ENCODE results near the gene KBTBD12. TPM values are rescaled to one million over a fixed set of nuclear protein-coding genes. Genes with fewer than 3 reads are reported as not detected.
"Not testable (repeated sequence)": the region's sequence is repeated elsewhere in the genome, so short reads cannot be mapped to it uniquely, and the experiment has no call there.

KBTBD12 gene
- total RNA-seq, 1 donor from 2014 or later = not detected

GRCh38 chr3:127889976-127890650 is 24.9 kb upstream of the KBTBD12 start:
- TF ChIP-seq CTCF (IDR thresholded peaks at IDR 0.05) (peak; percentile 10), EZH2 (IDR thresholded peaks at IDR 0.05) (no peak)
- Mint-ChIP-seq H3K9me3 (peaks cover 9% of the 10 kb centered on the region), H3K4me3 (no peak overlapping the region), H3K36me3 (no peaks in the 10 kb centered on the region), H3K27me3 (ENCODE audit: insufficient read depth, low read depth) (no peaks in the 10 kb centered on the region), H3K4me1 (peaks cover 18% of the 10 kb centered on the region), H3K27ac (no peak overlapping the region)
- Histone ChIP-seq H3K4me3 (no peak overlapping the region), H3K9me3 (ENCODE audit: low read depth) (no peaks in the 10 kb centered on the region), H3K27me3 (no peaks in the 10 kb centered on the region), H3K79me2 (ENCODE audit: low read depth) (no peaks in the 10 kb centered on the region), H3K4me1 (no peaks in the 10 kb centered on the region), H3K36me3 (no peaks in the 10 kb centered on the region), H3K9ac (no peak overlapping the region), H4K20me1 (ENCODE audit: low read depth) (no peaks in the 10 kb centered on the region), H3K4me2 (no peak overlapping the region), H3K27ac (no peak overlapping the region), H2AFZ (replicated peaks) (no peak overlapping the region), H3F3A (ENCODE audit: low read depth) (no peaks in the 10 kb centered on the region)
- no peak for DNase-seq (ENCODE audit: low spot score)

- peaks cover 18% of the 10 kb centered on the region for H3K4me1 Mint-ChIP-seq
- DNase-seq (ENCODE audit: low spot score) = peak; percentile 70
- H3K9me3 ChIP-seq (ENCODE audit: low read depth); H3K4me1 ChIP-seq; H3K27me3 ChIP-seq; H3K4me2 ChIP-seq; H3K27me3 Mint-ChIP-seq (ENCODE audit: insufficient read depth, low read depth); H3K27ac ChIP-seq; H3K36me3 Mint-ChIP-seq; H2AFZ ChIP-seq (replicated peaks); H3K4me3 Mint-ChIP-seq; H3K9ac ChIP-seq; H3K9me3 Mint-ChIP-seq; H3K36me3 ChIP-seq; H3F3A ChIP-seq (ENCODE audit: low read depth); H3K4me3 ChIP-seq; H3K27ac Mint-ChIP-seq; H4K20me1 ChIP-seq (ENCODE audit: low read depth); H3K79me2 ChIP-seq (ENCODE audit: low read depth): not testable (repeated sequence)
- TF ChIP-seq CTCF (IDR thresholded peaks at IDR 0.05) = peak; percentile 67
Observed at GRCh38 chr3:127890651-127891290, 24.3 kb upstream of the KBTBD12 start.

GRCh38 chr3:127894481-127894880 is 20.6 kb upstream of the KBTBD12 start:
- Histone ChIP-seq H3K36me3 (no peaks in the 10 kb centered on the region), H3K4me1 (no peaks in the 10 kb centered on the region), H3K9me3 (ENCODE audit: low read depth) (no peaks in the 10 kb centered on the region), H3K27ac (no peak overlapping the region), H4K20me1 (ENCODE audit: low read depth) (no peaks in the 10 kb centered on the region), H3K4me3 (no peak overlapping the region), H3F3A (ENCODE audit: low read depth) (no peaks in the 10 kb centered on the region), H3K27me3 (no peaks in the 10 kb centered on the region), H2AFZ (replicated peaks) (no peak overlapping the region), H3K9ac (no peak overlapping the region), H3K4me2 (no peak overlapping the region), H3K79me2 (ENCODE audit: low read depth) (no peaks in the 10 kb centered on the region)
- no peaks in the 10 kb centered on the region for H3K36me3 Mint-ChIP-seq
- no peak for DNase-seq (ENCODE audit: low spot score)
- H3K4me3 Mint-ChIP-seq = no peak overlapping the region
- H3K9me3 Mint-ChIP-seq = peaks cover 9% of the 10 kb centered on the region
- peaks cover 3% of the 10 kb centered on the region for H3K27me3 Mint-ChIP-seq (ENCODE audit: insufficient read depth, low read depth)
- no peak overlapping the region for H3K27ac Mint-ChIP-seq
- H3K4me1 Mint-ChIP-seq = no peaks in the 10 kb centered on the region
- TF ChIP-seq CTCF (IDR thresholded peaks at IDR 0.05) (no peak), EZH2phosphoT487 (IDR thresholded peaks at IDR 0.05) (no peak), EZH2 (IDR thresholded peaks at IDR 0.05) (no peak)
